GM10248 (cell line): Measurements from ENCODE around the gene LASP1.
"Not testable (repeated sequence)": the region's sequence is repeated elsewhere in the genome, so short reads cannot be mapped to it uniquely, and the experiment has no call there.

Source experiments
- CTCF ChIA-PET: fragments of 300-600 bp; sonication (Branson Sonifier 250); formaldehyde crosslinking; extraction: SDS; loops from one replicate; lab custom pipeline; 2021; ENCODE audit warnings: antibody characterized with exemption; lab: Yijun Ruan, JAX
- POLR2A ChIA-PET: fragments of 350-650 bp; sonication (Branson Sonifier 250); formaldehyde crosslinking; extraction: SDS; loops from one replicate; lab custom pipeline; 2020; ENCODE audit warnings: antibody characterized with exemption; lab: Yijun Ruan, JAX
- DNase-seq: peaks from one replicate; pipeline ENCODE4 v3.0.0; 2012; ENCODE audit errors: extremely low spot score
- CTCF ChIP-seq: IDR thresholded peaks from 2 replicates; pipeline ENCODE4 v1.5.1; 2012; ENCODE audit warnings: mild to moderate bottlenecking, low read depth; ENCODE audit errors: extremely low read depth, missing control alignments, control extremely low read depth

Gene LASP1

GRCh38 chr17:38848939-38849605 lies 20.8 kb upstream of the LASP1 start:
- no peak for TF ChIP-seq CTCF
- no peak for DNase-seq
- POLR2A ChIA-PET = interaction anchor here (0.6 to 1.3 kb wide), 2 partner anchors 14 to 20 kb away, joined by 5 to 8 read pairs; no protein-coding TSS in a partner anchor
- CTCF ChIA-PET = no interaction called here

GRCh38 chr17:38850374-38850773 lies 19.5 kb upstream of the LASP1 start:
- ChIA-PET CTCF (no interaction called here), POLR2A (interaction anchor here (4.9 kb wide), 1 partner anchor 20 kb away, joined by 38 read pairs; the partner anchor contains the start of gene LASP1)
- no peak for TF ChIP-seq CTCF
- DNase-seq = no peak

GRCh38 chr17:38851434-38851833 lies 18.4 kb upstream of the LASP1 start:
- DNase-seq = no peak
- CTCF ChIA-PET = interaction anchor here (0.5 kb wide), 1 partner anchor 1454 kb away, joined by 3 read pairs; no protein-coding TSS in a partner anchor
- no peak for TF ChIP-seq CTCF
- POLR2A ChIA-PET = interaction anchor here (0.9 to 4.9 kb wide), 2 partner anchors 19 to 22 kb away, joined by 4 to 38 read pairs; partner anchors contain the start of gene LASP1

GRCh38 chr17:38852771-38853291 lies 17.0 kb upstream of the LASP1 start:
- no peak for DNase-seq
- ChIA-PET CTCF (interaction anchor here (2.7 kb wide), 1 partner anchor 15 kb away, joined by 15 read pairs; no protein-coding TSS in a partner anchor), POLR2A (interaction anchor here (0.5 to 4.9 kb wide), 8 partner anchors 9 to 186 kb away, joined by 3 to 38 read pairs (median 5); partner anchors contain the start of genes CWC25 and LASP1)
- no peak for TF ChIP-seq CTCF

GRCh38 chr17:38853292-38854219 lies 16.3 kb upstream of the LASP1 start, which contains the start of gene RPL23:
TSS of gene RPL23 (minus strand) at chr17:38853721. CDS start at chr17:38853710, 11 bp downstream.
- CTCF ChIA-PET = interaction anchor here (0.9 to 2.7 kb wide), 4 partner anchors 10 to 118 kb away, joined by 3 to 15 read pairs (median 9); no protein-coding TSS in a partner anchor

GRCh38 chr17:38855101-38855714 lies 14.7 kb upstream of the LASP1 start:
- POLR2A ChIA-PET = interaction anchor here (4.9 kb wide), 1 partner anchor 15 kb away, joined by 38 read pairs; the partner anchor contains the start of gene LASP1
- CTCF ChIA-PET = interaction anchor here (0.7 to 2.7 kb wide), 3 partner anchors 9 to 14 kb away, joined by 3 to 15 read pairs (median 11); partner anchors contain the start of gene LASP1
- DNase-seq = not testable (repeated sequence)

More at GRCh38 chr17:38853292-38854219, 16.3 kb upstream of the LASP1 start, which contains the start of gene RPL23:
- no peak for TF ChIP-seq CTCF
- POLR2A ChIA-PET = interaction anchor here (0.6 to 4.9 kb wide), 20 partner anchors 9 to 546 kb away, joined by 3 to 38 read pairs (median 4); partner anchors contain the start of genes CWC25, LASP1 and PSMB3
- DNase-seq = peak; percentile 93
